GM21717 (cell line): ENCODE results near the gene IFNL1.
"Not testable (repeated sequence)": the region's sequence is repeated elsewhere in the genome, so short reads cannot be mapped to it uniquely, and the experiment has no call there.

Experiments
- ATAC-seq: cut with Tn5 transposase; IDR thresholded peaks from one replicate; pipeline ENCODE4 v1.9.1; 2021; ENCODE audit warnings: mild to moderate bottlenecking, moderate library complexity; ENCODE audit not compliant: unreplicated experiment

The IFNL1 gene

DNA sequence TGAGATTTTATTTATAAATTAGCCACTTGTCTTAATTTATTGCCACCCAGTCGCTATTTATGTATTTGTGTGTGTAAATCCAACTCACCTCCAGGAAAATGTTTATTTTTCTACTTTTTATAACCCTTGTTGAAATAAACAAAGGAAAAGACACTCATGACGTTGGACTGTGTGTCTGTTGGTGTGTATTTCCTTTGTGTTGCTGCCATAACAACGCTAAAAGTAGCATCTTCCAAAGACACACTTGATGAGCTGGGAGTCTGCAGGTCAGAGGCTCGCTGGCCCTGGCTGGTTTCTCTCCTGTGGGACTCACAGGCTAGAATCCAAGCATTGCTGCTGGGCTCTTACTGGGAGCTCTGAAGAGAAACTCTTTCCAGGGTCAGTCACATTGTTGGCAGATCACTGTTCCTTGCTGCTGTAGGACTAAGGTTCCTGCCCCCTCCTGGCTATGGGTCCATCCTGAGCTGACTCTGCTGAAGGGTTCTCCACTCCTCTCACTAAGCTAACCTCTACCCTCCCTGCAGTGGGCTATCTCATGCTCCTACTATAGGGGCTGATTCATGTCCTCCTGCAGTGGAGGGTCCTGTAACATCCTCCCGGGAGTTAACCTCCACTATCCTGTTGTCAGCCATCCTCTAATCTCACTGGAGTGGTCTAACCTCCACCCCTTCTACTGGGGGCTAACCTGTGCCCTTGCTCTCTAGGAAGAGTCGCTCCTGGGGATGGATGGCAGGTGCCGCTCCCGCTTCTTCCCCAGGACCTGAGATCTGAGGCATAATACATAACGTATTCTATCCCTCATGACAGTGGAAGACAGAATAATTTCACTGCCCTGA lies 26.0 kb upstream of the IFNL1 start:
- no peak for ATAC-seq

- not testable (repeated sequence) for ATAC-seq
These were observed 22.3 kb upstream of the IFNL1 start for GRCh38 chr19:39273859-39274258.

GRCh38 chr19:39275578-39275977 lies 20.6 kb upstream of the IFNL1 start:
- ATAC-seq = no peak

DNA sequence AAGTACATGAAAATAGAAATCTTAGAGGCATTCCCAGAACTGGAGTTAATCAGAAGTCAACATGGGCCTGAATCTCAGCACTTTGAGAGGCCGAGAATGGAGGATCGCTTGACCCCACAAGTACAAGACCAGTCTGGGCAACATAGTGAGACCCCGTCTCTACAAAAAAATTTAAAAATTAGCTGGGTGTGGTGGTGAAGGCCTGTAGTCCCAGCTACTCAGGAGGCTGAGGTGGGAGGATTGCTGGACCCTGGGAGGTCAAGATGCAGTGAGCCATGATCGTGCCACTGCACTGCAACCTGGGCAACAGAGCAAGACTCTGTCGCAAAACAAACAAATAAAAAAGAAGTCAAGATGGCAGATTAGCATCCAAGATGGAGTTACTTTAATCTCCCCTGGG lies 19.5 kb upstream of the IFNL1 start:
- no peak for ATAC-seq

DNA sequence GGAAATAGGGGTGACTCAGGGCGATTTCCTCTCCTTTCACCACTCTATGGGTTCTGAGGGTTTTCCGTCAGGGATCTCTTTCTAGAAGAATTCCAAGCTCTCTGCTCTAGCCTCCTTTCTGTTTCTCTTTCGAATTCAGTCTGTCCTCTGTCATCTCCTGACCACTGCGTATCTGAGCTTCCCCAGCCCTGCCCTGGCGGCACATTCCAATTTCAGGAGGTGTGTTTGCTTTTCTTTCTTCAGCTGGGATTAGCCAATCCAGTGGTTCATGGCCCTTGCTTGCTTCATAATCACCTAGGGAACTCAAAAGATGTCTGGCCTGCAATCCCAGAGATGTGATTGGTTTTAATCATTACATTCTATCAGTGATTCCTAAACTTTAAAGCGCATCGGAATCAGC lies 18.6 kb upstream of the IFNL1 start:
- no peak for ATAC-seq

DNA sequence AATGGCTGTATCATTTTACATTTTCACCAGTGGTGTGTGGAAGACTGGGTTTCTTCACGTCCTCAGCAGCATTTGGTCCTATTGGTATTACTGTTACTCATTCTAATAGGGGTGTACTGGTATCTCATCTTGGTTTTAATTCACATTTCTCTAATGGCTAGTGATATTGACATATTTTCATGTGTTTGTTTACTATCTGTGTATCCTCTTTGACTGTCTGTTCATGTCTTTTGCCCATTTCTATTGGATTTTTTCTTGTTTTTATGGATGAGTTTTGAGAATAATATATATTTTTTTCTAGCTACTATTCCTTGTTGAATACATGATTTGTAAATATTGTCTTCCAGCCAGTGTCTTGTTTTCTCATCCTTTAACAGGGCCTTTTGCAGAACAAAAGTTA lies 14.2 kb upstream of the IFNL1 start:
- ATAC-seq = no peak

GRCh38 chr19:39284032-39284431 lies 12.2 kb upstream of the IFNL1 start:
- ATAC-seq = no peak

GRCh38 chr19:39293394-39293793 lies 2.8 kb upstream of the IFNL1 start:
- ATAC-seq = no peak

GRCh38 chr19:39296906-39297305 lies 699 bp downstream of the IFNL1 start:
- no peak for ATAC-seq

GRCh38 chr19:39297931-39298634 lies 1.9 kb downstream of the IFNL1 start:
- ATAC-seq = no peak

DNA sequence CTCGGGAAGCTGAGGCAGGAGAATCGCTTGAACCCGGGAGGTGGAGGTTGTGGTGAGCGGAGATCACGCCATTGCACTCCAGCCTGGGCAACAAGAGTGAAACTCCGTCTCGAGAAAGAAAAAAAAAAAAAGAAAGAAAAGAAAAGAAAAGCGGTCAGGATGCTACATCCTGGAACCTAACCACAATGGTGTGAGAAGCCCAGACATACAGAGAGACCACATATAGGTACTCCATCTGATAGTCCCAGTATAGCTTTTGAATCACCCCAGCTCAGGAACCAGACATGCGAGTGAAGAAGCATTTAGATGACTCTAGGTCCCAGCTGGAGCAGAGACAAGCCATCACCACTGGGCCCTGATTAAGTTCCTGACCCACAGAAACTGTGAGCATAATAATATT lies 3.2 kb downstream of the IFNL1 start:
- no peak for ATAC-seq

DNA sequence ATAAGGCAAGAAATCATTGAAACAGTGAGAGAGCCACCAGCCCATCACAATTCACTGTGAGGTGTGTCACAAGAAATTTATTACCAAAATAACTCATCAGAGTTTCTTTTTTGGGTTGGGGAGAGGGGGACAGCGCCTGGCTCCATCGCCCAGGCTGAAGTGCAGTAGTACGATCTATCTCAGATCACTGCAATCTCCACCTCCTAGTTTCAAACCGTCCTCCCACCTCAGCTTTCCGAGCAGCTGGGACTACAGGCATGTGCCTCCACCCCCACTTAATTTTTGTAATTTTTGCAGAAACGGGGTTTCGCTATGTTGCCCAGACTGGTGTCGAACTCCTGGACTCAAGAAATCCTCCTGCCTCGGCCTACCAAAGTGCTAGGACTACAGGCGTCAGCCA lies 3.6 kb downstream of the IFNL1 start:
- ATAC-seq = no peak

GRCh38 chr19:39301021-39301420 lies 4.8 kb downstream of the IFNL1 start:
- no peak for ATAC-seq

DNA sequence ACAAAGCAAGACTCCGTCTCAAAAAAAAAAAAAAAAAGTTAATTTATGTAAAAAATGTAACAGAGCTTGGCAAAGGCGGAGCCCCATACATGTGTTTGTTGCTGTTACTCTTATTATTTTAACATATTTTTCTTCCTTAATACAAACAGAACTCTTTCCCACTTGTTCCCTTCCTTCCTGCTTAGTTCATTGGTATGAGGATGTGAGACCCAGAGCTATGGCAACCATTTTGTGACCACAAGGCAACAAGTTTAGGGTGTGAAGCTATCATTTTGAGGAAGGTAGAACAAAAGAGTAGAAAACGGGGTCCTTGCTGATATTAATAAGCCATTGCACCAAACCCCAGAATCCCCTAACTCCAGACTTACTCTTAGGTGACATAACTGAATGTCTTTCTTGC lies 5.4 kb downstream of the IFNL1 start:
- no peak for ATAC-seq

GRCh38 chr19:39303373-39304184 lies 7.4 kb downstream of the IFNL1 start:
- no peak for ATAC-seq

- no peak for ATAC-seq
These were observed 7.9 kb downstream of the IFNL1 start for GRCh38 chr19:39304185-39304513.

- ATAC-seq = no peak
These were observed 8.7 kb downstream of the IFNL1 start for GRCh38 chr19:39304701-39305571.

DNA sequence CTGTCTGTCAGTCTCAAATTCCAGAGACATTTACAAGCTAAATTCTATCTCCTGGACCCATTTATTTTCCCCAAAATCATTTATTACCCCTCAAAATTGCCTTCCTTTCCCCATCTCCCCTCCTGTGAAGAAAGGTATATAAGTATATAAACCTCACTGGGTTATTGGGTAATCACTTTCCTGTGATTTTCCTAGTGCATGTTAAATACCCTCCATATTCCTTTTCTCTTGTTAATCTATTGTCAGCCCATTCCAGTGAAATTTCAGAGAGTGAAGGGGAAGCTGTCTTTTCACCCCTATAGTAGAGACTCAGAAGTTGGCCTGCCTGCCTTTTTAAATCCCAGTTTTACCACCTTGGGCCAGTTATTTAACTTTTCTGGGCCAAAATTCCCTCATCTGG lies 9.9 kb downstream of the IFNL1 start:
- no peak for ATAC-seq

DNA sequence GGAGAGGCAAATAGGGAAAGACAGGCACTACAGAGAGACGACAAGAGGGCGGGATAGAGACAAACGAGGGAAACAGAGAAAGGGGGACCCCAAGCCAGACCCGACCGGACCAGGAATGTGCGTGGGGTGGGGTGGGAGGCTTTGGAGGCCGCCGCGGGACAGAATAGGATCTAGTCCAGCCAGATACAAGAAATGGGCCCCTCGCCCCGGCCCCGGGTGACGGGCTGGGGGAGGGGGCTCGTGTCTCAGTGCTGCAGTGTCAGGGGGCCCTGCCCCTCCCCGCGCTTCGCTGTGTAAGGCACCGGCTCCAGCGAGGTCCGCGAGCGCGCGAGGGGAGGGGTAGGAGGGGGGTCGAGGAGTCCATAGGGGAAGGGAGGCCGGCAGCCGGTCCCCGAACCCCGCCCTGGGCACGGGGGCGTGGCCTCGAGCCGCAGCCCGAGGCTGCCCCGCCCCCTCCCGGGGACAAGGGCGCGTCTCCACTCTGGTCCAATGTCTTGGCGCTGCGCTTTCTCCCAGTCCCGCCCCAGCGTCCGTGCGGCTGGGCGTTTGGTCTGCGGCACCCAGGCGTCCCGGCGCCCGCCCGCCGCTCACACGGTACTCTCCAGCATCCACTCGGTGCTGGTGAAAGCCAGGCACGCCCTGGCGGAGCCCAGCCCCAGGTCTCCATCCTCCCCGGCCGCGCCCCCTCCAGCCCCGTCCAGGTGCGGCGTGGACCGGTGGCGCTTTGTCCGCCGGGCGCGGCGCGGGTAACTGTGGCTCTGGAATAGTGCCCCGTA lies 11.0 kb downstream of the IFNL1 start:
- ATAC-seq = no peak
